Right atrium auricular region (tissue), 2 donors: ENCODE results near the gene GSTP1. TPM values are rescaled to one million over a fixed set of nuclear protein-coding genes. Genes with fewer than 3 reads are reported as not detected.

Source experiments
- DNase-seq: peaks from one replicate; pipeline ENCODE4 v3.0.0-alpha.2; 2019; ENCODE audit warnings: low spot score
- H3K27ac ChIP-seq, 2 donors: fragments of 200-600 bp; sonication (generic); 1 replicate in 1 of 2; 2 replicates in 1 of 2; pipeline ENCODE4 v1.5.1; 2016 to 2019
- H3K27me3 ChIP-seq, 2 donors: fragments of 200-600 bp; sonication (generic); one replicate each; pipeline versions ENCODE4 v1.5.1 to v1.6.0; 2017 to 2019
- H3K36me3 ChIP-seq: fragments of 200-600 bp; sonication (generic); one replicate; pipeline ENCODE4 v1.5.1; 2016
- H3K4me1 ChIP-seq, 2 donors: fragments of 200-600 bp; sonication (generic); one replicate each; pipeline versions ENCODE4 v1.5.1 to v1.6.0; 2017 to 2019
- H3K4me3 ChIP-seq, 2 donors: fragments of 200-600 bp; sonication (generic); 1 replicate in 1 of 2; 2 replicates in 1 of 2; pipeline ENCODE4 v1.5.1; 2017 to 2019; ENCODE audit warnings: mild to moderate bottlenecking in 1 of 2, moderate library complexity in 1 of 2
- H3K9me3 ChIP-seq, 2 donors: fragments of 200-600 bp; sonication (generic); one replicate each; pipeline ENCODE4 v1.5.1; 2019
- total RNA-seq, 2 donors: library from RNA; depleted of rRNA; stranded (reverse); fragments of >200 nt; gene quantifications; one replicate each; pipeline ENCODE4 v1.1.0, GENCODE V29; 2016
- TF ChIP-seq, protein P1 (sequence below), 2 donors: fragments of 200-600 bp; sonication (generic); IDR thresholded peaks; one replicate each; pipeline ENCODE4 v1.5.1; 2019; ENCODE audit warnings: antibody characterized with exemption in 2 of 2

GSTP1 gene
- total RNA-seq, 2 donors from 2014 or later = 249 to 944 TPM

DNA sequence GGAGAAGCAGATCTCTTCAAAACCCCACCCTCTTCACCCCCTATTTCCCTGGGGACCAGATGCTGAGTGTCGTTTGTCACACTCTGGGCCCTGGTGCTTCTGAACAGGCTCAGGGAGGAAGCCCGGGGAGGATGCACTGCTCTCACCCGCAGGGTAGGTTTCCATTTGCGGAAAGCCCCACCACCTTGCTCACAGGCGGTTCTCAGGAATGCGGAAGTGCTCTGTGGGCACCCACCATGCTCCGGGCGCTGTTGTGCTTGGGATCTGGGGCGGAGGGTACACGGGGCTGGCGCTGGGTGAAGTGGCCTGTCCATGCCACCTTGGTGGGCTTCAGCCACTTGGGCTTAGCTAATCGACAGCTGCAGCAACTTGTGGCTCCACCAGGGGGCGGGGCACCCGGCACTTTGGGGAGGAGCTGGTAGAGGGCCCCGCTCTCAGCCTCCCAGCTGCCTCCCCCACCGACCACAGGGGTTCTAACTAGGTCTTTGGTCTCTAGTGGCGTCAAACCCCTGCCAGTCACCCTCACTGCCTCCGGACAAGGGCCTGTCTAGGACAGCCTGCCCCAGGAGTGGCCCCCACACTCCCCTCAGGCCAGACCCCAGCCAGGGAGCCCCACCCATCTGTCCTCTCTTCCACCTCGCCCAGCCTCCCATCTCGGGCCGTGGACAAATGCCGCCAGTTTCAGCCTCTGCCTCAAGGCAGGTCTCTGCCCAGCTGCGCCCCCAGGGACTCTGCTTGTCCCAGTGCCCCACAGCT lies 30.5 kb downstream of the GSTP1 start:
- H3K4me3 ChIP-seq = peak overlapping the region; percentile 20 to 49
- H3K36me3 ChIP-seq = peaks cover 39% of the 10 kb centered on the region
- H3K4me1 ChIP-seq = peaks cover 0 to 36% of the 10 kb centered on the region in 2 donors
- H3K27ac ChIP-seq = peak overlapping the region; percentile 51 to 72
- TF ChIP-seq, protein P1, sequence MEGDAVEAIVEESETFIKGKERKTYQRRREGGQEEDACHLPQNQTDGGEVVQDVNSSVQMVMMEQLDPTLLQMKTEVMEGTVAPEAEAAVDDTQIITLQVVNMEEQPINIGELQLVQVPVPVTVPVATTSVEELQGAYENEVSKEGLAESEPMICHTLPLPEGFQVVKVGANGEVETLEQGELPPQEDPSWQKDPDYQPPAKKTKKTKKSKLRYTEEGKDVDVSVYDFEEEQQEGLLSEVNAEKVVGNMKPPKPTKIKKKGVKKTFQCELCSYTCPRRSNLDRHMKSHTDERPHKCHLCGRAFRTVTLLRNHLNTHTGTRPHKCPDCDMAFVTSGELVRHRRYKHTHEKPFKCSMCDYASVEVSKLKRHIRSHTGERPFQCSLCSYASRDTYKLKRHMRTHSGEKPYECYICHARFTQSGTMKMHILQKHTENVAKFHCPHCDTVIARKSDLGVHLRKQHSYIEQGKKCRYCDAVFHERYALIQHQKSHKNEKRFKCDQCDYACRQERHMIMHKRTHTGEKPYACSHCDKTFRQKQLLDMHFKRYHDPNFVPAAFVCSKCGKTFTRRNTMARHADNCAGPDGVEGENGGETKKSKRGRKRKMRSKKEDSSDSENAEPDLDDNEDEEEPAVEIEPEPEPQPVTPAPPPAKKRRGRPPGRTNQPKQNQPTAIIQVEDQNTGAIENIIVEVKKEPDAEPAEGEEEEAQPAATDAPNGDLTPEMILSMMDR (IDR thresholded peaks at IDR 0.05) = peak; percentile 70 to 84
- H3K27me3 ChIP-seq = no peaks in the 10 kb centered on the region
- H3K9me3 ChIP-seq = no peaks in the 10 kb centered on the region
- DNase-seq = no peak

DNA sequence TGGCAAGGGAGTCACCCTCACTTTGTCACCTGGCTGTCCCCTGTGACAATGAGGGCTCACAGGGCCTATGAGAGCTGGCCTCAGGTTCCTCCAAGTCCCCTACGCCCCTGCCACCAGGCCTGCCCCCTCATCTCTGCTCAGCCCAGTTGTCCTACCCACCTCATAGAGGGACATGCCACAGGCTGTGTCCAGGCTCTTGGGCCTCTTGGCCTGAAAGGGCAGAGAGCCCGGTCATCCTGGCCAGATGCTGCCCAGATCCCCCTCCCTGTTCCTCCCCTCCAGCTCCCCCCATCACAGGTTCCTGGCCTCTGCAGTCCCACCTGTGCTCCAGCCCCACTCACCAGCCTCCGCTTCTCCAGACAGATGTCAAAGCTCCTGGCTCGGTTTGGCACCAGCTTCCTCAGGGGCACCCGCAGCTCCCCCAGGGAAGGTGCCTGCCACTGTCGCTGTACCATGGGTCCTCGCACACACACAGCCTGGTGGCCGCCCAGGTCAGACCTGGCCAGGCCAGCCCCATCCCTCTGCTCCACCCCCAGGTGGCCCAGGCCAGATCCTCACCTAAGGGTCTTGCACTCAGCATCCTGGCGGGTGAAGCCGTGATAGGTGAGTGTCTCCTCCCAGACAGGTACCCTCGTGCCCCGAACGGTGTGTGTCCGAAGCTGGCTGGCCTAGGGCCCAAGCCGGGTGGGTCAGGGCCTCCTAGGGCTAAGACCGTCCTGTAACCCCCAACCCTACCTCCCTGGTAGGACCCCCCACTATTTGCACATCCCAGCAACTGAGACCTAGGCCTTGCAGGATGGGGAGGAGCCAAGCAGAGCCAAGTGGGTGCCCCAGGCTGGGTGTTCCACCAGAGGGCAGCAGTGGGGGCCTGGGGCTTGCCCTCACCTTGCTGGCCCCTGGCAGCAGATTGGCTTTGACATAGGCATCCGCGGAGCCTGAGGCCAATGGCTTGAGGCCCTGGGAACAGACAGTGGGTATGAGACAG lies 31.4 kb downstream of the GSTP1 start:
- no peaks in the 10 kb centered on the region for H3K9me3 ChIP-seq
- peak overlapping the region; percentile 51 to 73 for H3K27ac ChIP-seq
- peaks cover 0 to 36% of the 10 kb centered on the region in 2 donors for H3K4me1 ChIP-seq
- no peaks in the 10 kb centered on the region for H3K27me3 ChIP-seq
- H3K36me3 ChIP-seq = peaks cover 30% of the 10 kb centered on the region
- no peak overlapping the region for H3K4me3 ChIP-seq
- TF ChIP-seq, protein P1 (IDR thresholded peaks at IDR 0.05) = peak in 1 of 2 donors; percentile 44
- DNase-seq = no peak

DNA sequence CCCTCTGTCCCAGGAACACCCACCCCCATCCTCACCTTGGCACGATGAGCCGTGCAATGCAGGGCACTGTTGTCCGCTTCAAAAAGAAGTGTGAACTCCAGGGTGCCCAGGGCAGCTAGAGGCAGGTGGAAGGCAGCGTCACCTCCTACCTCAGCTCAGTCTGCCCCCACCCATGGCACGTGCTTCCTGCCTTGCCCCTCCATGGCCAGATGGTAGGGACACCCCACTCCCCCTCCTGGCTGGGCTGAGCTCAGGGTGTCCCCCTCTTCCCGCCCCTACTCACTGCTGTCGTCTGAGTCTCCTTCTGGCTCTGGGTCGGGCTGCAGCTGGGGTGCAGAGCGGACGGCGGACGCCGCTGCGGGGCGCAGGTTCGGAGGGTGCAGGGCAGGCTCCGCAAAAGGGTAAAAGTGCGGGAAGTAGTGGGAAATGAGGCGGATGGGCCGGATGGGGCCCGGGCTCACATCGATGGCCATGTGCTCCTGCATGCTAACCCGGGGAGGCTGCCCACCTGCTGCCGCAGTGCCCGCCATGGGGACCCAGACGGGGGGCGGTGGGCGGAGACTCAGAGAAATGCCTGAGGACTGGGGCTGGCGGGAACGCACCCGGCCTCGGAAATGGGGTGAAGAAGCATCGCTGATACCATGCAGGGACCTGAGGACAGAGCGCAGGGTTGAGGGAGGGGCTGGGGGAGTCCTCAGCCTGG lies 32.3 kb downstream of the GSTP1 start:
- H3K4me3 ChIP-seq = no peak overlapping the region
- H3K27me3 ChIP-seq = no peaks in the 10 kb centered on the region
- no peaks in the 10 kb centered on the region for H3K9me3 ChIP-seq
- peaks cover 22% of the 10 kb centered on the region for H3K36me3 ChIP-seq
- TF ChIP-seq, protein P1 (IDR thresholded peaks at IDR 0.05) = no peak
- DNase-seq = no peak
- H3K4me1 ChIP-seq = peaks cover 0 to 36% of the 10 kb centered on the region in 2 donors
- H3K27ac ChIP-seq = peak overlapping the region; percentile 41 to 73

DNA sequence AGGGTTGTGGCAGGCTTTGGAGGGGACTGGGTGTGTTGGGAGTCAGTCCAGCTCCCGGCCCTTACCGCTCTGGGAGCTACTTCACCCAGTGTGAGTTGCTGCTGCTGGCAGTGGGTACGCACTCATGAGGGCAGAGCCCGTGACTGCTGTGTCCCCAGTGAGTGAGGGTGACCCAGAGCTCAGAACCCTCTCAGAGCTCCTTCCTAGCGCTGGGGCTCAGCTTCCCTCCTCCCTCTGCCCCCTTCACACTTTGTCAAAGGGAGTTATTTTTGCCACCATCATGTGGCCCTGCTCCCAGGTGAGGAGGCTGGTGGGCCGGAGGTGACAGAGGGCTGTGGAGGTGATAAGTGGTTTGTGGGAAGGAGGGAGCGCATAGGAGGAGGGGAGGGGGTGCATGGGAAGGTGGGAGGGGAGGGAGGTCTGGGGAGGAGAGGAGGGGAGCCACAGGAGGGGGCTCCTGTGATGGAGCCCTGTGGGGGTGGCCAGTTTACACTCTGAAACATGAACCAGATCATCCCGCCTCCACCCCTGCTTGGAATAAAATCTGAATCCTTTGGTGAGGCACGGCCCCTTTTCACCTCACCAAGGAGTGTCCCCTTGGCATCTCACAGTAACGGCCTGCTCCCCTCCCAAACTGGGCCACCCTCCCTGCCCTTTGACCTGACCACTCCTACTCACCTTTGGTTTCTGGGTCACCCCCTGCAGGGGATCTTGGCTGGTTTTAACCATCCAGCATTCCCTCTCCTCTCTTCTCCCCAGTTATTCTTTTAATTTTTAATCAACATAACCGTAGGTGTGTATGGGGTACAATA lies 33.0 kb downstream of the GSTP1 start:
- DNase-seq = no peak
- Histone ChIP-seq H3K4me1 (peaks cover 0 to 36% of the 10 kb centered on the region in 2 donors), H3K9me3 (no peaks in the 10 kb centered on the region)

More for the DNA sequence above, 33.0 kb downstream of the GSTP1 start:
- H3K36me3 ChIP-seq = peaks cover 14% of the 10 kb centered on the region
- no peaks in the 10 kb centered on the region for H3K27me3 ChIP-seq
- H3K27ac ChIP-seq = peak overlapping the region; percentile 41 to 73
- H3K4me3 ChIP-seq = no peak overlapping the region
- TF ChIP-seq, protein P1 (IDR thresholded peaks at IDR 0.05) = no peak
